HG03135 (cell line): Measurements from ENCODE around the gene SOX6.
"Not testable (repeated sequence)": the region's sequence is repeated elsewhere in the genome, so short reads cannot be mapped to it uniquely, and the experiment has no call there.

ENCODE experiments used
- ATAC-seq: cut with Tn5 transposase; IDR thresholded peaks from one replicate; pipeline ENCODE4 v1.9.1; 2021; ENCODE audit warnings: mild to moderate bottlenecking, moderate library complexity; ENCODE audit not compliant: unreplicated experiment

The SOX6 gene

DNA sequence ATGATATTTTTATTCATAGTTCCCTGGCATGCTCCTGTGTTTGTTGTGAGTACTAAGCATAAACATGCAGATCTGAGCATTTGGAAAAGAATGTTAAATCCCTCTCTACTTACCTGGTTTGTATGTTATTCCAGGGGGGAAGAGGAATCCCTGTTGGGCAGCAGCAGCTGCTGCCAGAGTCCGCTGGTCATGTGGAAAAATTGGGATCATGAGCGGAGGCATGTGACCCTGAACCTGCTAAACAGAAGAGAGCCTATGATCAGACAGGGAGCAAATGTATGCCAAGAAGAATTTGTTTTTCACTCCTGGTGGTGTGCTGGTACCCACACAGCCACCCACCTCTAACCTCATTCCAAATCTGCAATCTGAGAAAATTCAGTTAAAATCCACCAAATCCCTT lies 244.7 kb downstream of the SOX6 start:
- ATAC-seq, result no peak

DNA sequence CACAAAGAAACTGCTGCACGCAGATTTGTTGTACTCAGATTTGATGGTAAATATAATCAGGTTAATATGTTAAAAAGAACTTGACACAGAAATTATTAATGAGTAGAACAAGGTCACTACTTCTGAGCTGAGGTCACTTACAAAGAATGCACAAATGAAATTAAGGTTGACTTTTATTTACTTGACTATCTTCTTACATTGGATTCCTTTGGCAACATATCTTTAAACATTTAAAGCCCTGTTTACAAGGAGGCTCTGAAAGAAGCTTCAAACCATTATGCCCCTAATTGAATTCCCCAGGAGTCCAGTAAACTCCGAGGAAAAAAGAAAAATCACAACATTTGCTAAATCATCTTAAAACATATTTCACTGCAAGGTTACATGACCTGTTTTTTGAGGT lies 245.5 kb downstream of the SOX6 start:
- ATAC-seq, result no peak

DNA sequence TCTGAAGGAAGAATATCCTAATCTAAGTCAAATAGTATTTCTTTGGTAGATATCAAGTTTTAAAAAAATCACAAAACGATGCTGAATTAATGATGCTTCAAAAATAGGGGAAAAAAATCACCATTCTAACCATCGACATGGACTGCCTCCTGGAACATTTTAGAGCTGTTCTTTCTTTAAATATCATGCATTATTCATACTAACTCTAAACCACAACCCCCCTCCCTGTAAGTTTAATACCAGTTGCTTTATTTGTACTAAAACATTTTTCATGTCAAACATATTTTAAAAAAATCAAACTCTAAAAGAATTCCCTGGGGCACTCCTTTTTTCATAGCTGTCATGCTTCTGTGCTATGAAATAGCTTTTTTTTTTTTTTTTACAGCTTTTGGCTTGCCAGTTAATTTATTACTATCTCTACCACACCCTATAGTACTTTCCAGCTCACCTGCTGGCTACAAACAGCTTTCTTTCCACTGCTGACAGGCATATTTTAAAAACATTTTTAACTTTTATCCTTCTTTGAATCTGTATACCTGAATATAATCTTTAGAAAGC lies 256.9 kb downstream of the SOX6 start:
- no peak for ATAC-seq

DNA sequence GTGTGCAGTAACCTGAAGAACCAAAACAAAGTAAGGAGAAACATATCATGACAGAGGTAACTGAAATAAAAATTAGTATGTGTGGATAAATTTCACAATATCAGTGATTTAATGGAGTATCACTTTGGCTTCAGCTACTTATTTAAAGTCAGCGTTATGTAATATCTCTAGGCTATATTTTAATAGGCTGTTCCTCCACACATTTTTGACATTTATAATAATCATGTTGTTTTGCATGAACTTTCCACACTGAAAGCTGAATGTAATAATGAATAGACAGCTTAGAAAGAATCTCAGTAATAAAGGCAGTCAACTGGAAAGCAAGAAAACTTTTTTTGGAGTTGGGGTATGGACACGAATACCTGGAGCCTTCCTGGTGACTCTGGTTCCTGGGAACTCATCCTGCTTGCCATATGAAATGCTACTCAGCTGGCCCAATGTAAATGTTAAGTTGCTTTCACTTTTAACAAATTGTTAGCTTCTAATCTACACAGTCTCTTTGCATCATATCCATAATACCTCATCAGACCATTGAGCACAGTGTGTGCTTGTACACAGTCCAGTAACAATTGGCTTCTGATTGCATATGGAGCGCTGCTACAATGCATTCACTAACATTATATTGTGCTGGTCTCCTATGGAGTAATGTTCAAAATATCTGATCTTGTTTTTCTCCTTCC lies 257.7 kb downstream of the SOX6 start:
- no peak for ATAC-seq

DNA sequence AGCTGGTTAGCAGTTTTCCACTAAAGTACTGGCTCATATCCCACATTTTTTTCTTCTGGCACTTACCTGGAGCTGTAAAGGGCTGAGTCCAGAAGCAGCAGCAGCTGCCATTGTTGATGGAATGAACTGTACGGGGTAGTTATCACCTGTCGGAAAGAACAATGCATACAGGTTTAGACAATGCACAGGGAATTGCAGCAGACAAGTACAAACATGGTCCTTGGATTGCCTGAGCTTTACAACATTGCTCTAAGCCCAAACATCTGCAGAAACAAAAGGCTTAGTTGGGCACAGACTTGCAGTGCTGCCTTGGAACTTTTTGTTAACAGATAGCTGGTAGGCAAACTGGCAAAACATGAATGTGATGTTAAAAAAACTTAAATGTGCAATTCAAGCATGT lies 258.8 kb downstream of the SOX6 start:
- no peak for ATAC-seq

DNA sequence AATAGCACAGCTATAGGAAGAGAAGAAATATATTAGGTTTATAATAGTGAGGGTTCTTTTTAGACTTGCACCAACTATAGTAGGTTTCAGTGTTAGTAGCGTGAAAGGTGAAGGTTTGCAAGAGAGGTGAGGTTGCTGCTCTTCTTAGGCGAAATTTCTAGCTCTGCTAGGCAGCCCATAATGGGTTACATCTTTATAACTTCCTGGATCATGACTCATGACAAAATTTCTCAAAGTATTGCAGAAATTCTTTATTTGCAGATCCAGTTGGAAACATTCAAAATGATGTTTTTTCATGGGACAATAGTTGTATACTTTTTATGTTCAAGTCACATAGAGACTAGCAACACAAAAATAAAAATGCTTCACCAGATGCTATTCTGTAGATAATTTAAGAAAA lies 260.0 kb downstream of the SOX6 start:
- no peak for ATAC-seq

DNA sequence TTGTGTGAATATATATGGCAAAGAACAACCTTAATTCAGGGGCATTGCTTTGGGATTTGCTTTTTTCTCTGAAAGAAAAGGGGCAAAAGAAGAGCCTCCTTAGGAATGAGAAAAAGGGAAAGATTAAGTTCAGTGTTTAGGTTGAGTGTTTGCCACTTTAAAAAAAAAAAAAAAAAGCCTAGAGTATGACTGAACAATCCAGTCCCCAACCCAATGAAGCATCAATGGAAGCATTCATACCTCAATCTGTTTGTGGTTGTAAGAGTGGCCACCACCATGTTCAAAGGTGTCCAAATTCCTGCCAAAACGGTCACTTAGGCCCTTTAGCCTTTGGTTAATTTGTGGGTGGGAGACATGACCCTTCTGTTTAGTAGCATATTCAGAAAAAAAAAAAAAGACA lies 260.6 kb downstream of the SOX6 start:
- ATAC-seq, result no peak

DNA sequence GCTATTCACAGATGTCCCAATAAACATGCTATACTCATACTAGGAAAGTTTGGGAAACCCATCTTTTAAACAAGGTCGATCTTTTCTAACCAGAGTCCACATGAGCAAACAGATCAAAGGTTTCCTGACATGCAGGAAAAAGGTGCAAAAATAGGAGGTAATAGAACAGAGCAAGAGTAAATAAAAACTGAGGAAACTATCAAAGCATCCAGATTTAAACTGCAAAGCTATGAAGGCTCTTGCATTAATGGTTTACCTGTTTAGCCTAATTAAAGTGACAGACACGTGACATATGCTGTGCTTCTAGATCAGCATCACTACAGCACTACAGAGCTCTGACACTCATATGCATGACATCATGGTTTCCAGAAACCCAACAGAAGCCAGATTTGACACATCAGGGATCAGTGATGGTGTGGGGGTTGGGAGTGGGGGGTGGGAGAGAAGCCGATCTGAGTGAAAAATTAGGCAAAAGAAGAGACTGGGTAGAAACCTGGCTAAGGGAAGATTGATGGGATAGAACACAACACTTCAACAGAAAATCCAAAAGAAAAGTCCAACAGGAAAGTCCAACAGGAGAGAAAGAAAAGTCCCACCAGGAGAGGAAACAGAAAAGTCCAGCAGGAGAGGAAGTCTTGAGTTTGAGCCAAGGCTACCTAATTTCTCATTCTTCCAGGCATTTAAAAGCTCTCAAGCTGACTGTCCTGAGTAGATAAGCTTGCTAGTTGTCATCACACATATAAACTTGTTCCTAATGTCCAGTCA lies 262.3 kb downstream of the SOX6 start:
- no peak for ATAC-seq

DNA sequence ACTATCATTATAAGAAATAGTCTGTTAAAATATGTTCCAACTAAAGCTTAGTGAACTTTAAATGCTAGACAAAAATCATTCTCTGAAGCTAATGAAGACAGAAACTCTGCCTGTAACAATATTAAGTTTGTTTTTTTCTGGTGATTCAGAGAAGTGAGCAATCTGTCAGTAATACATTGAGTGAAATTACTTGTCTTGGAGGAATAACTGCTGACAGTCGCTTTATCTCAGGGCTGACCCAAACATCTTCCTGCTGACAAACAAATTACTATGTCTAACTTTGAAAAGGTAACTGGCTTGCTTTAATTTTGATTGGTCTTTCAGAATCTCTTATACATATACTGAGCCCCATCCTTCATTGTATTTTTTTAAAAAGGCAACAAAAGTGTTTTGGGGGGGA lies 264.5 kb downstream of the SOX6 start:
- no peak for ATAC-seq

DNA sequence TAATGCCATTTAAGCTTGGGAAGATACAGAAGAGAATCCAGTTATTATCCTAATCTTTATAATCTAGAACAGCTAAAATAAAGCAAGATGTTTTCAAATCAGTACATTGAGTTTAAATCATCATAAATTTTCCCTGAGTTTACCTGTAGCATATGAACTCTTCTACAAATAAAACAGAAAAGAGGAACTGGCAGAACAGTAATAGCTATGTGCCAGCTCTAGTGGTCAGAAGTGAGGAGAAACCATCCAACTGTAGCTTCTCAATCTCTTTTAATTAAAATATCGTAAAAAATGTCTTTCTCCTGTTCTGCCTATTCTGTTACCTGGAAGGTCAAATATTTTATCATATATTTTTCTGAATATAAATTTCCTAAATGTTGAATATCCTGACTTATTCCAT lies 266.9 kb downstream of the SOX6 start:
- ATAC-seq, result no peak

DNA sequence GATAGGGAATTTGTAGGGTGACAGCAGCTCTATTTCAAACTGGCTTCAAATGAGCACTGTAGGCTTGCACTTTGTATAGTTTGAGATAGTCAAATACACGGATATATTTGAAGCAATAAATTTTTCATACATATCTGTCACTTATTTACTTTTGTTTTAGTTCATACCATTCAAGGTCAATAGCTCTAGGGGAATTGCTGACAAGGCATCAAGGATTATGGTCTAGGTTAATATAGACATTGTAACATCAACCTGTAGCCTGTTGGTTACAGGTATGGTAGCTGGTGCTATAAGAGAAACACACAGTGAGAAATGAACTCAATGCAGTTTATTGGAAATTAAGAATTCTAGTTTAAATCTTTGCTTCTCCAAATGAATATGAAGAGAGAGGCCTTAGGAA lies 267.6 kb downstream of the SOX6 start:
- no peak for ATAC-seq

DNA sequence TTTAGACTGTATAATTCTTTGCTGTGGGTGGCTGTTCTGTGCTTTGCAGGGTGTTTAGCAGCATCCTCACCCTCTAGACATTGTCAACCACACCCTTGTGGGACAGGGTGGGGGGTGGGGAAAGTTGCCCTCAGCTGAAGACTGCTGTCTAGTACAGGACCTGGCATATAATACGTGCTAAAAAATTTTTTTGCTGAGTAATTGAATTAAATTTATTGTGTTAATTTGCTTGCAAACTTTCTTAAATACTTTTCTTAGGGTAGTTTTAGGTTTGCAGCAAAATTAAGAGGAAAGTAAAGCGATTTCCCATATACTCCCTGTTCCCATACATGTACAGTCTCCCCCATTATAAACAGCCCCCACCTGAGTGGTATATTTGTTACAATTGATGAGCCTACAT lies 268.5 kb downstream of the SOX6 start:
- no peak for ATAC-seq

DNA sequence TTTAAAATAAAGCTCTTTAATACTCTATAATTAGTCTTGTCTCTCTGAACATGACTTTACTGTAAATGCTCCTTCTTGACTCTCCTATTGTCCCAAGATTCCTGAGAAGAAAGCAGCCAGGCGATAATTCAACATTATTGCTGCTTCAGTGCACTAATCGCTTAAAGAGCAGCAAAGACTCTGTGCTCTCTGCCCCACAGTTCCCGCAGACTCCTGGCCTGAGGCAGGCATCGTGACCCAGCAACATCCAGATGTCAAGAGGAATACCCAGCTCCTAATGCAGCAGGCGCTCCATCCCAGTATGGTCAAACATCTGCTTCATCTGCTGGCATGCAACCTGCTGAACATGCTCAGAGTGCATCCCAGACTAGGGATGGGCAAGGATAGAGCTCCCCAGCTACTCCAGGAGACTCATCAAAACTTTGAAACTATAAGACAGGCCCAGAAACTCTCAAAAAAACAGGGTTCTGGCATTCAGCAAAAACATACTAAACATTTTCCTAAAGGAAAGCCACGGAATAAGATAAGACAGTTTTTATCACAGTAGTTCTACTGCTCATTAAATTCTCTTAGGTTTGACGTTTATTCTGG lies 270.0 kb downstream of the SOX6 start:
- no peak for ATAC-seq

DNA sequence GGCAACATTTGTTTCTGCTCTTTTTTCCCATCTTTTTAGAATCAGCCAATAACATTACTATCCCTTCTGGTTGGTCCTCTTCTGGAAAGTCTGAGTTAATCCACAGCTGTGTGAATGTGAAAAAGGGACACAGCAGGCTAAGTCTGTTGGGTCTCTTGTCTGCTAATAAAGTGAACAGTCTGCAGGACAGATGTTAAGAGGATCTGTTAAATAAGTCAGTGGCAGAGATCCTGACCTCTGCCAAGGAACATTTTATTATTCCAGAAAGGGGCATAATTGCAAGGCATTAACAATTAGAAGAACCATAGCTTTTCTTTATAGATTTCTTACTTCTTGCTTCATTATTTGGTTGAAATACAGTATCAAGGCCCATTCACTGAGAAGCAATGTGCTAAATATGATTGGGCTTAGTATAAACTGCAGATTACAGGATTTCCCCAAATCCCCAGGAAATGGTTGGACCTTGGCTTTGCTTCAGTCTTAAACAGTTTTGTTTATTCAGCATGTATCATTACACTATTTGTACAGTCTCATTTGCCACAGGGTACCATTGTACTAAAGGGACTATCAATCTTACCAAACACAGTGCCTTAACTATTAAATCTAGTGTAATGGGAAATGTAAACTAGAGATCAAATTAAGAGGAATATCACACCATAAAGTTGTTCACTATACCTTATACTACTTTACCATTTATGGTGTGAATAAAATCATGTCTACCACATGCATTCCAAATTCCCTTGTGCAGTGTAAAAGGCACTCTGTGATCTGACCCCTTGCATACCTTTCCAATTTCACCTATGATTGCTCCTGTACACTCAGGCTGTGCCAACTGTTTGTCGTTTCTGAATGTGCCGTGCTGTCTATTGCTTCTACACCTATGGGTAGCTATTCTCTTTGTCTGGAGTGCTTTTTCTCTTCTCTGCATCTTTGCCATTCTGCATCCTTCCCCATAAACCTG lies 274.0 kb downstream of the SOX6 start:
- no peak for ATAC-seq

DNA sequence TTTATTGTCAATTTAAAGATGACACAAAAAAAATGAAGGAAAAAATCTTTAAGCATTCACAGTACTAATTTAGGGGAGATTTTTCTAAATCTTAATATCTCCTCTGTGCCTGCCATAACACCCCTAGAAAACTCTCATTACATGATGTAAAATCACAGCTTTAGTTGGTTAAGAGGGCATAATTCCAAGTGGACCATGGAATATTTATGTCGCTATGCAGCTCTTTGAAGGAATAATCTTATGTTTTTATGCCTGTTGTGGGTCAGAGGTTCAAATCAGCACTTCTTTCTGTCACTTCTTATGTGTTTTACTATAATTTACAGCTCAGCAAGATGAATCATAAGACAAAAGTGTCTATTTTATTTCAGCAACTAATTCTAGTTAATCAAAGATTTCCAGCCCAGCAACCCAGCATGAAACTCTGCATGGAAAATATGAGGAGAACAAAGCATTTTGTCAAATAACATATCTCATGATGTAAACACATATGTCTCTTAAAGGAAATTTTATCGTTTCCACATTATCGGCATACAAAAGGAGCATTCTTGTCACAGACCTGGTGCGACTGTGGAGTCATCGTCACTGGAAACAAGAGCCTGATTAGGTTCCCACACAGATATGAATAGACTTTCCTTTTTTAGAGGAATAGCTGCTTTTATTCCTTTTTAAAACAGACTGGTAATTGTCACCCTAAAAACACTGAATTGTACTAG lies 274.8 kb downstream of the SOX6 start:
- ATAC-seq, result no peak

DNA sequence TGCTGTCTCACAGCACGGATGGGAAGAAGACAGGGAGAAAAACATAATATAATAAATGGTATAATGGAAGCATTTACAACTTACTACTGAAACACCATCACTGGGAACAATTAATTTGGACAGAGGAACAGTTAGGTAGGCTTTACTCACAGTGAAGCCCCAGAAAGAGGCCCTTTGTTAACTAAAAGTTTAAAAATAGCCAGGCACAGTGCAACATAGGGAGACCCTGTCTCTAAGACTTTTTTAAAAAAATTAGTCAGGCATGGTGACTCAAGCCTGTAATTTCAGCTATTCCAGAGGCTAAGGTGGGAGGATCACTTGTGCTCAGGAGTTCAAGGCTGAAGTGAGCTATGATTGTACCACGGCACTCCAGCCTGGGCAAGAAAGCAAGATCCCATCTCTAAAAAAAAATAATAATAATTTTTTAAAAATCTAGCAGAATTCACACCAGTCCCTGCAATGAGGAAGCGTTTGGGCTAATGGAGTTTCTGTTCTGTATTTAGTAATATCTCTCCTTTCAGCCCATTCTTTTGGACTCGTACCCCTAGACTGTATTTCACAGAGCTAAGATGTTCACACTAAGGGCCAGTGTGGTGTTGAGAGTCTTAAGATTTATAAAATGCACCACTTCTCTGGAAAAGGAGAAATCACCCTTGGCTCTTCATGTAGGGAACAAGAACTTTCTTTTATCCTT lies 275.5 kb downstream of the SOX6 start:
- no peak for ATAC-seq

DNA sequence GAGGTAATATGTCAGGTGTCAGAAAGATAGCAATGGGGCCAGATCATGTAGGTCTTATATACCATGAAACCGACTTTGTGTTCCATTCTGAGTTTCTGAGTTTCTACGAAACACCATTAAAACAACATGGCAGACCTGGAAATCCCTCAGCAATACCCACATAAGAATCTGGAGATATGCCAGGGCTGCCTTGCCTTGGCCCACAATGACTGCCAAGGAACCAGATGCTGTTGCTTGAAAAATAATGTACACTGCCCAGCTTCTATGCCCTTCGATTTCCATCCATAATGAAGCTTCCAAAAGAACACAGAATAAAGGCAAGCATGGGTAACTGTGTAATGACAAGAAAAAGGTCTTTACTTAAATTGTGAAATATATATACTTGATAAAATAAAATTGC lies 277.4 kb downstream of the SOX6 start:
- ATAC-seq, result no peak

DNA sequence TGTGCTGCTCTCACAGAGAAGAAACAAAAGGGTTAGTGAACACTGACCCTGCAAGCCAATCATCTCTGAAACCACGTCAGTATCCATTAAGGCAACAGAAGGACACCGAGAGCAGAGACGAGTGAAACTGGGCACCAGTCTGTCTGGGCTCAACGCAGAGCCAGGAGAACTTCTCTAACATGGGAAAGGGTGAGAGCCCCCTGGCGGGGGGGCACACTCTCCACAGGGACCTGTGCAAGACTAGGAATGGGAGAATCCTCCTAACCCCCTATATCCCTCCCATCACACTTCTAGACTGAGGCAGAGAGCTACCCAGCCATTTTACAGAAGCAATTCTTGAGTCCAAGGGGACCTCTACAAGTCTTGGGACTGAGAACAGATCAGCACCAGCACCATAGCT lies 285.8 kb downstream of the SOX6 start:
- no peak for ATAC-seq

DNA sequence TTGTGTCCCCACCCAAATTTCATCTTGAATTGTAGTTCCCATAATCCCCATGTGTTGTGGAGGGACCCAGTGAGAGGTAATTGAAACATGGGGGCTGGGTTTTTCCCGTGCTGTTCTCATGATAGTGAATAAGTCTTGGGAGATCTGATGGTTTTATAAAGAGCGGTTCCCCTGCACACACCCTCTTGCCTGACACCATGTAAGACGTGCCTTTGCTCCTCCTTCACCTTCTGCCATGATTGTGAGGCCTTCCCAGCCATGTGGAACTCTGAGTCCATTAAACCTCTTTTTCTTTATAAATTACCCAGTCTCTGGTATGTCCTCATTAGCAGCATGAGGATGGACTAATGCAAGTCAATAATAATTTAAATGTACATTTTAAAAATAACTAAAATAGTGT lies 289.1 kb downstream of the SOX6 start:
- ATAC-seq, result not testable (repeated sequence)

DNA sequence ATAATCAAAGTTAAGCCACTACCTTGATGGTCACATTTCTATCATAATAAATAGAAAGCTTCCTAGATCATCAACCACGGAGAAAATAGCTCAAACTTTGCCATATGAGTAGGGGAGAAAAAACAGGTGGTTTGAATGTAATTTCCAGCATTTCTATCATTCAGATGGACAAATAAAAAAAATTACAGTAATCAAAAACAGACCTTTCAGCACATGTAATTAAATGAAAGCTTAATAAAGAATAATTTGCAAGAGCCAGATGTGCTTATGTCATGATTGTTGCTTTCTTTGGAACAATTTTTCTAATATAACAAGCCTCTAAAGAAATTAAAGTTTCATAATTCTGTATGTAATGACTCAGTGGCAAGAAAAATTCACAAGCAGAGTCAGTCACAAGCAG lies 297.0 kb downstream of the SOX6 start:
- no peak for ATAC-seq
